Stimulated activated CD8-positive, alpha-beta memory T cell treated with anti-CD3 and anti-CD28 coated beads, Interleukin-12 subunit alpha, Interleukin-12 subunit beta, amount 100 ng/mL, for 1 hour (primary cell): ENCODE results near the gene OPHN1.
"Not testable (repeated sequence)": the region's sequence is repeated elsewhere in the genome, so short reads cannot be mapped to it uniquely, and the experiment has no call there.

Experiments used
- DNase-seq: peaks from one replicate; pipeline ENCODE4 v3.0.0-alpha.2; 2020; ENCODE audit warnings: low read depth

The OPHN1 gene

GRCh38 chrX:68175562-68175961 is 257.7 kb downstream of the OPHN1 start:
- DNase-seq, result no peak

- no peak for DNase-seq
These were observed 269.9 kb downstream of the OPHN1 start for GRCh38 chrX:68163441-68163840.

- DNase-seq, result no peak
These were observed 285.4 kb downstream of the OPHN1 start for GRCh38 chrX:68147848-68148247.

- DNase-seq, result no peak
These were observed 287.2 kb downstream of the OPHN1 start for GRCh38 chrX:68146054-68146453.

- DNase-seq, result no peak
These were observed 293.5 kb downstream of the OPHN1 start for GRCh38 chrX:68139791-68140190.

GRCh38 chrX:68133181-68133580 is 300.1 kb downstream of the OPHN1 start:
- DNase-seq, result no peak

- no peak for DNase-seq
These were observed 300.5 kb downstream of the OPHN1 start for GRCh38 chrX:68132749-68133148.

- no peak for DNase-seq
These were observed 311.5 kb downstream of the OPHN1 start for GRCh38 chrX:68121835-68122234.

- DNase-seq, result no peak
These were observed 311.9 kb downstream of the OPHN1 start for GRCh38 chrX:68121371-68121770.

- no peak for DNase-seq
These were observed 317.9 kb downstream of the OPHN1 start for GRCh38 chrX:68115371-68115770.

- no peak for DNase-seq
These were observed 318.6 kb downstream of the OPHN1 start for GRCh38 chrX:68114573-68115129.

- DNase-seq, result no peak
These were observed 319.3 kb downstream of the OPHN1 start for GRCh38 chrX:68113837-68114572.

GRCh38 chrX:68112321-68112720 is 321.0 kb downstream of the OPHN1 start:
- no peak for DNase-seq

GRCh38 chrX:68109162-68109561 is 324.1 kb downstream of the OPHN1 start:
- no peak for DNase-seq

- no peak for DNase-seq
These were observed 334.9 kb downstream of the OPHN1 start for GRCh38 chrX:68098431-68098830.

GRCh38 chrX:68090266-68090665 is 343.0 kb downstream of the OPHN1 start:
- no peak for DNase-seq

GRCh38 chrX:68087526-68087925 is 345.8 kb downstream of the OPHN1 start:
- no peak for DNase-seq

- DNase-seq, result no peak
These were observed 346.6 kb downstream of the OPHN1 start for GRCh38 chrX:68086709-68087108.

GRCh38 chrX:68084765-68085164 is 348.5 kb downstream of the OPHN1 start:
- DNase-seq, result no peak

- DNase-seq, result no peak
These were observed 349.8 kb downstream of the OPHN1 start for GRCh38 chrX:68083510-68083909.

- no peak for DNase-seq
These were observed 353.3 kb downstream of the OPHN1 start for GRCh38 chrX:68079961-68080360.

- DNase-seq, result not testable (repeated sequence)
These were observed 354.5 kb downstream of the OPHN1 start for GRCh38 chrX:68078801-68079200.

GRCh38 chrX:68077378-68077777 is 355.9 kb downstream of the OPHN1 start:
- DNase-seq, result no peak

- no peak for DNase-seq
These were observed 361.3 kb downstream of the OPHN1 start for GRCh38 chrX:68072041-68072440.
